ENCODE measurements around the gene ATP9B. TPM values are rescaled to one million over a fixed set of nuclear protein-coding genes. Genes with fewer than 3 reads are reported as not detected.
A peak's percentile ranks its signal among the peaks of the same experiment; 100 is the strongest.

The ATP9B gene
- total and polyA plus RNA-seq, 4 donors: 12.6 to 77.0 (median 29.9) TPM

- Histone ChIP-seq H3K27ac (ENCODE audit: low read depth in 1 of 2, low read length in 1 of 2) (no peak overlapping the region), H3K9me3 (ENCODE audit: control insufficient read depth in 4 of 4, insufficient read depth in 3 of 4, low read length in 3 of 4) (no peaks in the 10 kb centered on the region), H3K4me3 (no peak overlapping the region), H3K9ac (ENCODE audit: insufficient read depth in 1 of 2, low read length in 2 of 2) (no peak overlapping the region), H3K4me1 (ENCODE audit: control insufficient read depth in 5 of 5, insufficient read depth in 5 of 5, low read length in 5 of 5) (peaks cover 0 to 12% (median 0%) of the 10 kb centered on the region in 5 donors), H3K36me3 (ENCODE audit: control insufficient read depth in 4 of 4, insufficient read depth in 4 of 4, low read length in 4 of 4) (peaks cover 12 to 44% (median 29%) of the 10 kb centered on the region in 4 donors), H3K27me3 (ENCODE audit: control insufficient read depth in 3 of 3, insufficient read depth in 3 of 3, low read length in 2 of 3) (no peaks in the 10 kb centered on the region)
- ATAC-seq (ENCODE audit: insufficient read depth, low FRiP score): no peak
- 92 to 93% methylated on average over 20 of the region's 20 CpGs for WGBS, 2 donors
- no peak for DNase-seq
- TF ChIP-seq CTCF (IDR thresholded peaks at IDR 0.05; ENCODE audit: control extremely low read depth, extremely low read depth): no peak
These were observed 292.8 kb downstream of the ATP9B start for GRCh38 chr18:79361766-79362522.

- WGBS, 2 donors: 98 to 99% methylated on average over 13 of the region's 13 CpGs
- H3K4me3 ChIP-seq: no peak overlapping the region
- DNase-seq: no peak
These were observed 296.5 kb downstream of the ATP9B start for GRCh38 chr18:79365701-79366100.

GRCh38 chr18:79366177-79367094 is 297.2 kb downstream of the ATP9B start:
- Histone ChIP-seq H3K27ac (ENCODE audit: low read depth in 1 of 2, low read length in 1 of 2) (no peak overlapping the region), H3K4me3 (no peak overlapping the region), H3K27me3 (ENCODE audit: control insufficient read depth in 3 of 3, insufficient read depth in 3 of 3, low read length in 2 of 3) (no peaks in the 10 kb centered on the region), H3K9ac (ENCODE audit: insufficient read depth in 1 of 2, low read length in 2 of 2) (no peak overlapping the region), H3K9me3 (ENCODE audit: control insufficient read depth in 4 of 4, insufficient read depth in 3 of 4, low read length in 3 of 4) (no peaks in the 10 kb centered on the region), H3K36me3 (ENCODE audit: control insufficient read depth in 4 of 4, insufficient read depth in 4 of 4, low read length in 4 of 4) (peaks cover 3 to 24% (median 18%) of the 10 kb centered on the region in 4 donors), H3K4me1 (ENCODE audit: control insufficient read depth in 5 of 5, insufficient read depth in 5 of 5, low read length in 5 of 5) (peaks cover 0 to 19% (median 3%) of the 10 kb centered on the region in 5 donors)
- WGBS, 2 donors: 84 to 85% methylated on average over 28 to 29 of the region's 29 CpGs
- TF ChIP-seq CTCF (IDR thresholded peaks at IDR 0.05; ENCODE audit: control extremely low read depth, extremely low read depth): no peak
- DNase-seq: peak in 2 of 3 donors; percentile 54 to 63
- no peak for ATAC-seq (ENCODE audit: insufficient read depth, low FRiP score)

More at GRCh38 chr18:79365701-79366100, 296.5 kb downstream of the ATP9B start:
- TF ChIP-seq CTCF (IDR thresholded peaks at IDR 0.05; ENCODE audit: control extremely low read depth, extremely low read depth): no peak
- Histone ChIP-seq H3K9ac (ENCODE audit: insufficient read depth in 1 of 2, low read length in 2 of 2) (no peak overlapping the region), H3K27me3 (ENCODE audit: control insufficient read depth in 3 of 3, insufficient read depth in 3 of 3, low read length in 2 of 3) (no peaks in the 10 kb centered on the region), H3K36me3 (ENCODE audit: control insufficient read depth in 4 of 4, insufficient read depth in 4 of 4, low read length in 4 of 4) (peaks cover 6 to 31% (median 23%) of the 10 kb centered on the region in 4 donors), H3K27ac (ENCODE audit: low read depth in 1 of 2, low read length in 1 of 2) (no peak overlapping the region), H3K9me3 (ENCODE audit: control insufficient read depth in 4 of 4, insufficient read depth in 3 of 4, low read length in 3 of 4) (no peaks in the 10 kb centered on the region), H3K4me1 (ENCODE audit: control insufficient read depth in 5 of 5, insufficient read depth in 5 of 5, low read length in 5 of 5) (peaks cover 0 to 19% (median 3%) of the 10 kb centered on the region in 5 donors)
- ATAC-seq (ENCODE audit: insufficient read depth, low FRiP score): no peak

Data from lung (tissue), 12 donors.